Fibroblast of upper back skin (primary cell): ENCODE data around the gene DGCR2.
A peak's percentile ranks its signal among the peaks of the same experiment; 100 is the strongest.

Experiments used
- DNase-seq: peaks from one replicate; pipeline ENCODE4 v3.0.0-alpha.2; 2013

The DGCR2 gene

GRCh38 chr22:19125474-19126308 lies 3.5 kb upstream of the DGCR2 start:
- no peak for DNase-seq

GRCh38 chr22:19125011-19125410 lies 2.8 kb upstream of the DGCR2 start:
- DNase-seq, result no peak

GRCh38 chr22:19124377-19124776 lies 2.2 kb upstream of the DGCR2 start:
- no peak for DNase-seq

GRCh38 chr22:19123936-19124335 lies 1.7 kb upstream of the DGCR2 start:
- no peak for DNase-seq

GRCh38 chr22:19122752-19123492 lies 710 bp upstream of the DGCR2 start:
- no peak for DNase-seq

- no peak for DNase-seq
These were observed 525 bp downstream of the DGCR2 start for GRCh38 chr22:19121631-19122142.

- DNase-seq, result peak; percentile 13
These were observed 1.2 kb downstream of the DGCR2 start for GRCh38 chr22:19120829-19121630.

GRCh38 chr22:19119949-19120348 lies 2.3 kb downstream of the DGCR2 start:
- no peak for DNase-seq

GRCh38 chr22:19118329-19118880 lies 3.8 kb downstream of the DGCR2 start:
- no peak for DNase-seq

GRCh38 chr22:19117111-19117512 lies 5.1 kb downstream of the DGCR2 start:
- DNase-seq, result no peak

- DNase-seq, result no peak
These were observed 6.6 kb downstream of the DGCR2 start for GRCh38 chr22:19115628-19116027.

GRCh38 chr22:19114984-19115552 lies 7.1 kb downstream of the DGCR2 start:
- no peak for DNase-seq

- no peak for DNase-seq
These were observed 8.8 kb downstream of the DGCR2 start for GRCh38 chr22:19113429-19113828.

- no peak for DNase-seq
These were observed 10.6 kb downstream of the DGCR2 start for GRCh38 chr22:19111584-19111983.

- no peak for DNase-seq
These were observed 11.1 kb downstream of the DGCR2 start for GRCh38 chr22:19111140-19111539.

- DNase-seq, result no peak
These were observed 11.6 kb downstream of the DGCR2 start for GRCh38 chr22:19110646-19111045.

- no peak for DNase-seq
These were observed 12.2 kb downstream of the DGCR2 start for GRCh38 chr22:19110064-19110458.

GRCh38 chr22:19109198-19110063 lies 12.8 kb downstream of the DGCR2 start:
- DNase-seq, result peak; percentile 30

GRCh38 chr22:19108807-19109197 lies 13.4 kb downstream of the DGCR2 start:
- no peak for DNase-seq

- no peak for DNase-seq
These were observed 14.5 kb downstream of the DGCR2 start for GRCh38 chr22:19107730-19108074.

GRCh38 chr22:19106886-19107729 lies 15.1 kb downstream of the DGCR2 start:
- no peak for DNase-seq
